Activated T-cell treated with anti-CD3 and anti-CD28 coated beads for 4 hours (primary cell): ENCODE measurements around the gene BRAT1.
A peak's percentile ranks its signal among the peaks of the same experiment; 100 is the strongest.

ENCODE experiments used
- DNase-seq: peaks from one replicate; pipeline ENCODE4 v3.0.0-alpha.2; 2020

Gene BRAT1

DNA sequence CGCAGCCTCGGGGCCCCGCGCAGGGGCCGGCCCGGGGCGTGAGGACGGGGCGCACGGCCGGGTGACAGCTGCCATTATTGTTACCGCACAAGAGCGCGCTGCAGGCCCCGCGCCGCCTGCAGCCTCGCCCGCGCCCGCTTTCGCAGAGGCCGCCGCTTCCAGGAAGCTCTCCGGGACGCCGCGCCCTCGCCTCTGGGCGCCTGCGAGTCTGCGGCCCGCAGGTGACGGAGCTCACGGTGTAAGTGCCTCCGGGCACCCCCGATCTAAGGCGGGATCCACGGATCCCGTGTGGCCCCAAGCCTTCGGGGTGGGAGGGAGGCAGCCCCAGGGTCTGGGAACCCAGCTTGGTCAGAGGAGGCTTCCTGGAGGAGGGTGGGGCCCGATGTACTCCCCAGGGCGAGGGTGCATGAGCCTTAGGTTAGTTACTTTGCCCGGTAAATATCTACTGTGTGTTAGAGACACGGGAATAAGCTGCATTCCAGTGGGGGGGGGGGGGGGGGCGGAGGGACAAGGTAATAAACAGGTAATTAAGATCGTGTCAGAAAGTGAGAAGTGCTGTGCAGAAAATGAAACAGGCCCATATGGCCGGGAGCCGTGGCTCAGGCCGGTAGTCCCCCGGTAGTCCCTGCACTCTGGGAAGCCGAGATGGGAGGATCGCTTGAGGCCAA, 4.1 kb upstream of the BRAT1 start:
- DNase-seq = no peak

DNA sequence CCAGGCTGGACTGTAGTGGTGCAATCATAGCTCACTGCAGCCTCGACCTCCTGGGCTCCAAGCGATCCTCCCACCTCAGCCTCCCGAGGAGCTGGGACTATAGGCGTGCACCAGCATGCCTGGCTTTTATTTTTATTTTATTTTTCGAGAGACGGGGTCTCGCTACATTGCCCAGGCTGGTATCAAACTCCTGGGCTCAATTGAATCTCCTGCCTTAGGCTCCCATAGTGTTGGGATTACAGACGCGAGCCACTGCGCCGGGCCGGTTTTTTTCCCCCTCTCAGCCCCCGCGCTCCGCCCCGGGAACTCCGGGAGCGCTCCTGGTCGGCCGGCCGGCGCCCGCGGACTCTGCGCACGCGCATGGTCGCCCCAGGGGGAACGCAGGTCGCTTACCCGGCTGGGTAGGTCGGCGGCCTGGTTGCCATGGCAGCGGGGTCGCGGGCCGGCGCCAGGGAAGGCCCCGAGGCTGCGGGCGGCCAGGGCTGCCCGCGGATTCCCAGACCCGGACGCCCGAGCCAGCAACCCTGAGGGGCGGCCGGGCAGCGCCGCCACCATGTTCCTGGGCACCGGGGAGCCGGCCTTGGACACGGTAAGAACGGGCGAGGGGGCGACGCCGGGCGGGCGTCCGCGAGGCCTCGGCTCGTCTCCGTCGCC, 3.4 kb upstream of the BRAT1 start, which contains the start of gene IQCE:
IQCE (plus strand) TSS at position 351 of the 654 bp plus-strand sequence; CDS start at position 554, 203 bp downstream.
- DNase-seq = peak; percentile 85

DNA sequence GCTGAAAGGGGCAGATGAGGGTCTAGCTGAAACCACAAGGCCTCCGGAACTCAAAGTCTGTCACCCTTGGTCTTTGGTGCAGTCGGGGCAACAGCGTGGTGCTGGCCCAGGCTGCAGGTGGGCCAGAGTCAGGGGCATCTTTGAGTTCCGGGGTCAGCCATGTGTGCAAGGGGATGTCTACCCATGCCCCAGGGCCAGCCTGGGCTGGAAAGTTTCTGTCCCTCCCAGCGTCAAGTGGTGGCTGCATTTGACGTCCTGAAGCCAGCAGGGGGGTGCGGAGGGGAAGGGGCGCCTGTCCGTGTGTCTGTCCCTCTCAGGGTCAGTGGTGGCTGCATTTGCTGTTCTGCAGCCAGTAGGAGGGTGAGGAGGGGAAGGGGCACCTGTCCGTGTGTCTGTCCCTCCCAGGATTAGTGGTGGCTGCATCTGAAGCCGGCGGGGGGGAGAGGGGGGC, 638 bp downstream of the BRAT1 start:
- DNase-seq = no peak

DNA sequence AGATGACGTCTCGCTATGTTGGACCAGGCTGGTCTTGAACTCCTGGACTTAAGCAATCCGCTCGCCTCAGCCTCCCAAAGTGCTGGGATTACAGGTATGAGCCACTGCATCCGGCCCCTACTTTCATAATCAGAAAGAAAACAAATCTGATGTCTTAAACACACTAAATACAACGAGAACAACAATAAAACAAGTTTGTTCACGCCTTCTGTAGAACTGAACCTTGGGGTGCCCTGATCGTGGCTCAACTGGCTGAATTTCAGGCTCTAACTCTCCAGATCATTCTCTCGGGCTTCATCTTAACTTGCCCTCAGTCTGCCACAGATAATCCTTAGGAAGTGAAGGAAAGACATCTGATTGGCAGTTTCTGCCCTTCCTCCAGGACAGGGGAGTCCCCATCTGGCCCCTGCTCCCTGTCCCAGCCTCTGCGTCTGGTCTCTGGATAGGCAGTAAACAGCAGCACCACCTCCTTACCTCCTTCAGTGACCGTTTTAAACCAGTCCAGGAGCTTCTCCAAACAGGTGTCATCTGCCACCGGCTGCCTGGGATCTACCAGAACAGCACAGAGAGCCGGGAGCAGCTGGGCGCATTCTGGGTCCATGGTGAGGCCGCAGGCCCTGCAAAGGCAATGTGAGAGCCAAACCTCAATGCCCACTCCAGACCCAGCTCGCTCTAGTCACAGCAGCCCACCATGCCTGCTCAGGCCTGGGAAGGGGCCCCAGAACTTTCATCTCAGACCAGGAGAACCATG, 1.3 kb downstream of the BRAT1 start:
- DNase-seq = no peak

DNA sequence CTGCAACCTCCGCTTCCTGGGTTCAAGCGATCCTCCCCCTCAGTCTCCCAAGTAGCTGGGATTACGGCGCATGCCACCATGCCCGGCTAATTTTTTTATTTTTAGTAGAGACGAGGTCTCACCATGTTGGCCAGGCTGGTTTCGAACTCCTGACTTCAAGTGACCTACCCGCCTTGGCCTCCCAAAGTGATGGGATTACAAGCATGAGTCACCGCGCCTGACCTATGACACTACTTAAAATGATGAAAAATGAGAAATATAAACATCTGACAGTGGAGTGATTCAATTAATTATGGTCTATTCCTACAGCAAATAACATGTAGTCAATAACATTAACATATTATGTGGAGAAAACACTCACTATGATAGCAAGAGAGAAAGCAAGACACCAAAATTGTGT, 2.2 kb downstream of the BRAT1 start:
- no peak for DNase-seq

DNA sequence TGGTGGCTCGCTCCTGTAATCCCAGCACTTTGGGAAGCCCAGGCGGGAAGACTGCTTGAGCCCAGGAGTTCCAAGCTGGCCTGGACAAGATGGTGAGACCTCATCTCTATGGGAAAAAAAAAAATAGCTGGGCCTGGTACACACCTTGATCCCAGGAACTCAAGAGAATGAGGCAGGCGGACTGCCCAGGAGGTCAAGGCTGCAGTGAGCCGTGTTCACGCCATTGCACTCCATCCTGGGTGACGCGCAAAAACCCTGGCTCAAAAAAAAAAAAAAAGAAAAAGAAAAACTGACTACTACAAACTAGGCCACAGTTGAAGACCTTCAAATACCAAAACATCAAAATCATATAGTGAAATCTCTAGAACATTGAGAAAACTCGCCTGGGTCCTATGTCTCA, 3.9 kb downstream of the BRAT1 start:
- DNase-seq = no peak

DNA sequence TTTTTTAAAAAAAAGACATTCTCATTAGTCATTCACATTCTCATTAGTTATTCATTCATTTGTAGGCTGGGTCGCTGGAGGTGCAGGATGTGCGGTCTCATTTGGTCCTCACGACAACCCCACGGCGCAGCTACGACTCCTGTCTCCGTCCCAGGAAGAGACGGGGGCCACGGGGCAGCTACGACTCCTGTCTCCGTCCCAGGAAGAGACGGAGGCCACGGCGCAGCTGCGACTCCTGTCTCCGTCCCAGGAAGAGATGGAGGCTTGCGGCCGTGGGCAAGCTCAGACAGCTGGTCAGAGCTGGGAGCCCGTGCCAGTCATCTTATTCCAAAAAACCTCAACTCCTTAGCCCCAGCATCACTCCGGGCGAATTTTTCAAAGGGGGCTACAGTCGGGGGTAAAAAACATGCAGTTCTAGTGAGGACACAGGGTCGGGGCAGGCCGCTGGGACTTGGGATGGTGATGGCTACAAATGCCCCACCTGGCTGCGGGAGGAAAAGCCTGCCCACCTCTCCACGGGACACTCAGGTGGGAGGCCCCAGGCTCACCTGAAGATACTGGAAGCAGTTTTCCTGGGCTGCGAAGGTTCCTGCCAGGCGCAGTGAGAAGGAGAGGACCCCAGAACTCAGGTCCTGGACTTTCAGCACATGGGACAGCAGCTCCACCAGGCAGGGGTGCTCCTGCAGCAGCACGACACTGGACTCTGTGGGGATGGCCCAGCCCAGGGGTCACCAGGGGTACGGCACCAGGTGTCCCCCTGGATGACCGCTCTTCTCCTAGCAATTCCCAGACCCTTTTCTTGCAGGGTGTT, 8.3 kb downstream of the BRAT1 start:
- DNase-seq = no peak

DNA sequence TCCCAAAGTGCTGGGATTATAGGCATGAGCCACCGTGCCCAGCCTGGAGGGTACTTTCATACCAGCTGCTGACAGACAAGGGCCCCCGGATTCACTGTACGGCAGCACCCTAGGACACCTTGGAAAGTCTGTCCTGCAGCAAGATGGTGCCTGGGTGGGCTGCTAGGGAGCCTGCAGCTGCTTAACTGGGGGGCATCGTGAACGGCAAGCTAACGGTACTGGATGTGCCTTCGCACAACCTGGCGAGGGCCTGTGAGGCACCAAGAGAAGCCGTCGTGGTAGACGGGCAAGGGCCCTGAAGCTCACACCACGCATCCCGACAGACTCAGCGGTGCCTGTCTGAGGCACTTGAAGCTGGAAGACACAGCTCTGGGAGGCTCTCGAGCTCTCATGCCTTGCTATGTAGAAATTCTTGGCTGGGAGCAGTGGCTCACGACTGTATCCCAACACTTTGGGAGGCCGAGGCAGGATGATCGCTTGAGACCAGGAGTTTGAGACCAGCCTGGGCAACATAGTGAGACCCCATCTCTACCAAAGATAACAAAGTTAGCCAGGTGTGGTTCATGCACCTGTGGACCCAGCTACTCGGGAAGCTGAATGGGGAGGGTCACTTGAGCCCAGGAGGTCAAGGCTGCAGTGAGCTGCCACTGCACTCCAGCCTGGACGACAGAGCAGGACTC, 9.4 kb downstream of the BRAT1 start:
- DNase-seq = no peak

DNA sequence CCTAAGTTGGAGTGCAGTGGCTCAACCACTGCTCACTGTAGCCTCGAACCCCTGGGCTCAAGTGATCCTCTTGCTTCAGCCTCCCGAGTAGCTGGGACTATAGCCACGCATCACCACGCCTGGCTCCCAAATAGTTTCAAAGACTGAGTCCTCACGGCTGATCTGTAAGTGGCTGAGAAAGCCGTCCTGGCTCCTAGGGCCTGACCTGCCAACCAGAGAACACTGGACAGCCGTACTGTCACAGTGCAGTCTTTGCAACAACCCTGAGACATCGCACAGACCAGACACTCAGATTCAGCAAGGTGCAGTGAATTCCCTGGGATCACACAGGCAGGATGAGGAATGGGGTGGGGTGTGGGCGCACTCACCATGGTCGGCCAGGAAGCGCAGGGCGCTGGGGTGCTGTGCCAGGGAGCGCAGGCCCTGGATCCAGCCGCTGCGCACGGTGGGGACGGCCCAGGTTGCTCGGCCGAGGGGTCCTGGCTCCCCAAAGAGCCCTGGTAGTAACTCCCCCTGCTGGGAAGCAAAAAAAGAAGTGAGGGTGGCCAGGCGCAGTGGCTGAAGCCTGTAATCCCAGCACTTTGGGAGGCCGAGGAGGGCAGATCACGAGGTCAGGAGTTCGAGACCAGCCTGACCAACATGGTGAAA, 10.7 kb downstream of the BRAT1 start:
- DNase-seq = no peak

DNA sequence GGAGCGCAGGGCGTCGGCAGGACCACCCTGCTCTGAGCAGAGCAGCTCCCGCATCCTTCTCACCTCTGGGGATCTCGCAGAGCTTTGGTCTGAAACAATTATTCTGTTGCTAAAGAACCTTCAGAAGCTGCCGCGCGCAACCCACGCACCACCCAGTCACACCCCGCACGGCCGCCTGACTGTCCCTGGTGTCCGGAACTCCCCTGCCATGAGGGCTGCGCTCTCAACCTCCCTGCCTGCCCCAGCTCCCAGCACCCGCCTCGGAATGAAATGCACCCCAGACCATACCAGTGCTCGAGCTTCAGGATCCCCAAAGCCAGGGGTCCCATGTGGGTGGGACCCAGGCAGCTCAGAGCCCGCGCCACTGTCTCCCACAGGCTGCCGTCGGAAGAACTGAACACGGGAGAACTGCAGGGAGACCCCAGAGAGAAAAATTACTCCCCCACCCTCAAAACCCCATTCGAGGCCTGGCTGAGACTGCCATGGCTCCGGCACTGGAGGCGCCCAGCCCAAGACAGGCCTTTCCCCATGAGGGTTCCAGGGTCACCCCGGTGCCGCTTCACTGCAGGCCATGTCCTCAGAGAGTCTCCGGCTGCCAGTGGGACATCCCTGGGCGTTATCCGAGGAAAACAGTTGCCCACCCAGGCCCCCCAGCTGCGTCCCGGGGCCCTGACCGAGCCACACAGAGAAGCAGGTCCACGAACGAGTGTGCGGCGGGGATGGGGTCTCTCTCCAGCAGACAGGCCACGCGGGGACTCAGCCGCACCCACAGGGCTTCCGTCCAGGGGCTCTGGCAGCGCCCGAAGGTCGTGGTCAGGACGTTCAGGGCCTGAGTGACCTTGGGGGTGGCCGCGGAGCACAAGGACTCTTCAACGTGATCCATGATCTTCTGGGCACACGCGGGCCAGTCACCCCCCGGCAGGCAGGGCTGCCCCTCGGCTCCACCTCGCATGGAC, 12.1 kb downstream of the BRAT1 start:
- DNase-seq = no peak

DNA sequence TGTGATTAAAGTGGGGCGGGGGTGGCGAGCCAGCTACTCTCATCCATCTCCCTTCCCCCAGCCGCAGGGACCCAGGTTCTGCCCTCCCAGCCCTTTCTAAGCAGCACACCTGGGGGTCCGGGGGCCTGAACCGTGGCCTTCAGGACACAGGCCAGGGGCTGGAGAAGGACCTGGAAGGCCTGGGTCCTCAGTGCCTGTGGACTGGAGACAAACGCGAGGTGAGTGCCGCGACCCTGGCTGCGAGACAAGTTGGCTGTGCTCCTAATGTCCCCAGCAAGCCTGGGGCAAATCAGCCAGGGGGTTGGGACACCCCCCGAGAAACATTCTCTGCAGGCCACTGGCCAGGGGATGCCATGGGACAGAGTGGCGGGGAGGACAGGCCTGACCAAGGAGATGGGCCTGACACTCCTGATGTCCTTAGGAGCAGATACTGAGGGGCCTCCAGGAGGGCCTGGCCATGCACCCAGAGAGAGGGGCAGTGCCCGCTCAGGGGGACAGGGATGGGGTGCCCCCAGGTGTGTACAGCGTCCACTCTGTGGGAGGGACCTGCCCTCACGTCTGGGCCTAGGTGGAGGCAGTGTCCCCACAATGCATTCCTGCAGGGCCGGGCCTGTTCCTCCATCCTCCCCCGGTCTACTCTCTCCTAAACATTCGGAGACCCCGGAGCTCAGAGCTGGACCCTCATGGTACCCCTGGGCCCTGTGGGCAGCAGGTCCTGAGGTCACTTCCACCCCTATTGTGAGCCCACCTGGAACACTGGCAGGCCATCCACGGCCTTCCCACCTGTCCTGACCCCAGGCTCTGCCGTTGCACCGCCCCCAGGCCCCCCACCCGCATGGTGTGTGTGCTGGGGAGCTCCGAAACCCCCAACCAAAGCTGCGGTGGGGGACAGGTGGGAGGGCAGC, 13.1 kb downstream of the BRAT1 start:
- no peak for DNase-seq

DNA sequence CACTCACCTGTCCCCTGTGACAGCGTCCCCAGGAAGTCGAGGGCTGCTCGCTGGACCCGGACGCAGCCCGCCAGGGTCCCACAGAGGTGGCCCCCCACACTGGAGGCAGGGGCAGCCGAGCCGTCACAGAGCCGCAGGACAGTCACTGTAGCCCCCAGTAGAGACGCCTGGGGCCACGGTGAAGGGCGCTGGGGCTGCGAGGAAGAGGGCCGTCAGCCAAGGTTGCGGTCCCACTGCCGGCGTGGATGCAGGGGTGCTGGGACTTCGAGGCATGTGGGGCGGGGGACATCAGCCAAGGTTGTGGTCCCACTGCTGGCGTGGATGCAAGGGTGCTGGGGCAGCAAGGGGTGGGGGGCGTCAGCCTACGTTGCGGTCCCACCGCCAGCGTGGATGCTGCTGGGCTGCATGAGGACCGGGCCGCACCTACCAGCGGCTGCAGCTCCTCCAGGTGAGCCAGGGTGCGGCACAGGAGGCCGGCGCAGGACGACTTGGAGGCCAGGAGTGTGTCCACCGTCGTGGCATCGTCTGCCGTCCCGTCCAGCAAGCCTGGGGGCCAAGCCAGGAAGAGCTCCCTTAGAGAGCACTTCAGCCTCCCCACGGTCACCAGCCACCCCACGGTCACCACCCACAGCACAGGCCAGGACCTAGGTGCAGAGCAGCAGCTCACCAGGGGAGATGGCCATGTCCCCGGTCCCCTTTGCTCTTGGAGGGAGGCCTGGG, 13.9 kb downstream of the BRAT1 start:
- DNase-seq = no peak

DNA sequence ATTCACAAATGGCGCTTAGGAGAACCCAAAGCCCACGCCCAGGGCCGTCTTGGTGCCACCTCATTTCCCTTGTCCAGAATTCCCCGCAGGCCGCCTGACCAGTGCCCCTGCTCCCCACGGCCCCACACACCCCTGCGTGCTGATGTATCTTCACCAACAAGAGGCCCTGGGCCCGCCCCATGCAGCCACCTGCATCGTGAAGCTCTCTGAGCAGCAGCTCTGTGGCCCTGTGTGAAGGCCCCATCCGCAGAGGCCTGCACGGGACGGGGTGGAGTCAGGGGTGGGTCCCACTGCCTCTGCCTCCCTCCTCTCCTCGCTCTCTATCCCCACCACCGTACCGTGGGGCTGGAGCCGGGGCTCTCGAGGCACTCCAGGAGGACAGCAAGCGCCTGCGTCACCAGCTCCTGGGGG, 14.7 kb downstream of the BRAT1 start:
- DNase-seq = no peak

DNA sequence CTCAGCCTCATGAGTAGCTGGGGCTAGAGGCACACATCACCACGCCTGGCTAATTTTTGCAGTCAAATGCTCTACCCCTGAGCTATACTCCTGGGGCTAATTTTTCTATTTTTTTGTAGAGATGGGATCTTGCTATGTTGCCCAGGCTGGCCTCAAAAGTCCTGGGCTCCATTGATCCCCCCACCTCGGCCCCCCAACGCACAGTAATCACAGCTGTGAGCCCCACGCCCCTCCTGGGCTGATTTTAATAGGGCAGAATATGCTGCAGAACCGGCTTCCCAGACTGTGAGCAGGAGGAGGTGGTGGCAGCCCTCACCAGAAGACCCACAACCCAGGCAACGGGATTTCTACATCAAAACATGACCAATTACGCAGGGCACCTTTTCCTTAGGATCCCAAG, 15.2 kb downstream of the BRAT1 start:
- no peak for DNase-seq

DNA sequence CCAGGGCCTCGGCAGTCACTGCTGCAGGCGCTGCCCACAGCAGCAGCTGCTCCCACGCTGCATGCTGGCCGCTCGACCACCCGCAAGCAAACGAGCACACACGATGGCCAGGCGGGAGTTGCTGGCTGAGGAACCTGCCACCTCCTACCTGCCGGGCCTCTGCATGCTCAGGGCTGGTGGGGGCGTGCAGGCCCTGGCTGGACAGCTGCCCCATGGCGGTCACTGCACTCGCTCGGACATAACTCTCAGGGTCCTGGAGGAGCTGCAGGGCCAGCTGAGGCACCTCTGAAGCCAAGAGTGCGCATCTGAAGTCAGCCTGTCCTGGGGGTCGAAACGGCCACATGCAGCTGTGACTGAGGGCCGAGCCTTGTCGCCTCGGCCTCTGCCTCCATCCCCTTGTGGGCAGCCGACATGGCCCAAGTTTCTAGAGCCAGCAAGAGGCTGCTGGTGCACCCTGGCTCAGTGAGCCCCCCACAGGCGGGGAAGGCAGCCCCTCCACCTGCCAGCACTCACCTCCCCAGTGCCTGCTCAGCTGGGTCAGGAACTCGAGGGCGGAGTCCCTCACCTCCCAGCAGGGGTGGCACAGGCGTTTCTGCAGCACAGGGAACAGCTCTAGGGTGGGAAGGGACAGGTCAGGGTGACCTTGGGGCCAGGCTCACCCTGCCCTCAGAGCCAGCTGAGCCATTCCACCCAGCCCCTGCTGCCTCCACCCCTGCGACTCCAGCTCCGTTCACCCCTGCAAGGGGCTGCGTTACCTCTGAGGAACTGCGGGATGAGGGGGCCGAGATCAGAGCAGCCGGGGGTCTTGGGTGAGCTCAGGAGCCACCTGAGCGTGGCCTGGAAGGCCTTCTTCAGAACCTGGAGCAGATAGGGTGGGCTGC, 16.1 kb downstream of the BRAT1 start:
- DNase-seq = no peak

DNA sequence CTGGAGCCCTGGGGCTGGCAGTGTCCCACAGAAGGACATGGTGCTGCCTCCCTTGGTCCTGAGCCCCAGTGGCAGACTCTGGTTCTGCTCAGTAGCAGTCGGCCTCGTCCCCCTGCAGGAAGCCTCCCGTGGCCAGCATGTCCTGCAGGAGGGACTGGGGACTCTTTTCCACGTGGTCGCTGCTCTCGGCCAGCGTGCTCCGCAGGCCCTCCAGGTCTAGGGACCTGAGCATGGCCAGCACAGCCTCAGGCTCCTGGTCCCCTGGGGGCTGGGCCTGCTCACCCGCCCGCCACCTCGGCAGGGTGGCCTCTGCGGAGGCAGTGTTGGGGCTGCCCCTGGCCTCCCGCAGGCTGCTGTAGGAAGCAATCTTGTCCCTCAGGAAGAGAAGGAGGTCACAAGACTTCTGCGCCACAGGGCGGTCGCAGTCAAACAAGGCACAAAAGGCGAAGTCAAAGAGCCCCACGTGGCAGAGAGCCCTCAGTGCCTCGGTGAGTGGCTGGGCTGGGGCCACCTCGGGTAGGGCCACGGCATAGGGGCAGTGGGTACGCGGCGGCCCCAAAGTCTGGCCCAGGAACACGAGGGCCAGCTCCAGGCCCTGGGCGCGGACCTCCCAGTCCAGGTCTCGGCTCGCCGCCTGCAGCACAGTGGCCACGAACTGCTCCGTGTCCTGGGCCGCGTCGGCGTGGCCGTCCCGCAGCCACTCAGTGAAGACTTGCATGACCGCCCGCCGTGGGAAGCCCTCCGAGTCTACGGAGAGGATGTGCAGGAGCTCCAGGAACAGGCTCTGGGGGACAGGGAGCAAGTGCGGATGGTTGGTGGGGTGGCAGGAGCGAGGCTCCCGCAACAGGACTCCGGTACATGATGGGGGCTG, 17.1 kb downstream of the BRAT1 start:
- DNase-seq = no peak
